ENCODE measurements around the gene LYSET.
"Not testable (repeated sequence)": the region's sequence is repeated elsewhere in the genome, so short reads cannot be mapped to it uniquely, and the experiment has no call there.

LYSET gene

DNA sequence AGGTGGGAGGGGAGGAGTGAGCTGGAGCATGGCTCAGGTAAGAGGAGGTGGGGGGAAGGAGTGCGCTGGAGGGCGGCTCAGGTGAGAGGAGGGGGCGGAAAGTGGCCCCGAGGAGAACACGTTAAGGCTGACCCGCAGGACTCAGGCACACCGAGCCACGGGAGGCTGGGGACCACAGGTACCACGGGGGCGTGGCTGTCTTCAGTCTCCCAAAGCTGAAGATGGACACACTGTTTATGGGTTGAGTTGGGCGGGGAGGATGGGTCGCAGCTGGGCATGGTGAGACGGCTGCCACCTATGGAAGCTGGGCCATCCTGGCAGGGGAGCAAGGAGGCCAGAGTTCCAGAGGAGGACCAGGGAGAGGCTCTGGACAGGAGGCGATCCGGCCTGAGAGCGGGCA lies 45.4 kb downstream of the LYSET start:
- DNase-seq = no peak

DNA sequence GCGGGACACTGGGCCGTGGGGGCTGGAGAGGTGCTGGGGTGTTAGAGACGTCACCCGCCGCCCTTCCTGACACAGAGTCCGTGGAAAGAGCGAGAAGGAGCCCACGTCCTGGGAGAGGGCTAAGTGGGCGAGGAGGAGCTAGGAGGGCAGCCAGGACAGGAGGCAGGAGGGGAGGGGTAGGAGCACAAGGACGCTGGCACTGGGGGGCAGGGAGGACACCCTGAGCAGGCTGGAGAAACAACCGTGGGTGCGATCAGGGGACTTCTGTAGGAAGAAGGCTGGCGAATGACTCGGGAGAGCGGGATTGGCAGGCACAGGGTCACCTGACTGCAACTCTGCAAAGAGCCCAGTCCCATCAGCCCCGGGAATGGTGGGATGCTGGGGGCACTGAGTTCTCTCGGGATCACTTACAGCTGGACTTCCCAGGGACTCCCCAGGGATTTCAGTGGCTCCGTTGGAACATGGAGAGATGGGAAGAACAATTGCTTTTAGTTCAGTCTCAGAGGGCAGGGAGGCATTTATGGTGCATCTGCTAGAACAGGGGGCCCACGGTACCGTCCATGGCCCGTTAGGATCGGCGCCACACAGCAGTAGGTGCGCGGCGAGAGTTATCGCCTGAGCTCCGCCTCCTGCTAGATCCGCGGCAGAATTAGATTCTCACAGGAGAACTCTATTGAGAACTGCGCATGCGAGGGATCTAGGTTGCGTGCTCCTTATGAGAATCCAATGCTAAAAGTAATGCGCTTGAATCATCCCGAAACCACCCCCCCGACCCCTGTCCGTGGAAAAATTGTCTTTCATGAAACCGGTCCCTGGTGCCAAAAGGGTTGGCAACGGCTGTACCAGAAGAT lies 46.2 kb downstream of the LYSET start:
- DNase-seq = peak; percentile 78

DNA sequence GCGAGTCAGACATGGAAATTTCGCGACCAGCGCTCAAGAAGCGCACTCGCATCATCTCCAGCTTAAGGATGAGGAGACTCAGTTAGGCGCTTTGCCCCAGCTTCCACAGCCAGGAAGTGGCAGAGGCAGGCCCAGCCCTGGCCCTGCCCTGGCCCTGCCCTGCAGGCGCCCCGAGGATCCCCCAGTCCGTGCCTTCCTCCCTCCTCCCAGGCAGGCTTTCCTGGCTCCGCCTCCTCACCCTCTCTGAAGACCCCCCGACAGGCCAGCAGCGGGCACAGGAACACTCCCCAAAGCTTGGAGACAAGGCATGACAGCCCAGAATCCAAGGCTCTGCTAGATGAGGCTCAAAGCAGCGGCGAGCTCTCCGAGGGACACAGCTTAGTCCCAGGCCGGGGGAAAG lies 47.0 kb downstream of the LYSET start:
- DNase-seq = no peak

DNA sequence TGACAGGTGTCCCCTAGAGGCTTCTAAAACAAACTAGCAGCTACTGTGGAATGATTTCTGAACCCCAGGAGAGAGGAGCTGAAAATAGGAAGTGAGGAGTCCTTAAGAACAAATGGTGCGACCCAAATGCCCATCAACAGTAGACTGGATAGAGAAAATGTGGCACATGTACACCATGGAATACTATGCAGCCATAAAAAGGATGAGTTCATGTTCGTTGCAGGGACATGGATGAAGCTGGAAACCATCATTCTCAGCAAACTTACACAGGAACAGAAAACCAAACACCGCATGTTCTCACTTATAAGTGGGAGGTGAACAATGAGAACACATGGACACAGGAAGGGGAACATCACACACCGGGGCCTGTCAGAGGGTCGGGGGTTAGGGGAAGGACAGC lies 48.0 kb downstream of the LYSET start:
- not testable (repeated sequence) for DNase-seq

DNA sequence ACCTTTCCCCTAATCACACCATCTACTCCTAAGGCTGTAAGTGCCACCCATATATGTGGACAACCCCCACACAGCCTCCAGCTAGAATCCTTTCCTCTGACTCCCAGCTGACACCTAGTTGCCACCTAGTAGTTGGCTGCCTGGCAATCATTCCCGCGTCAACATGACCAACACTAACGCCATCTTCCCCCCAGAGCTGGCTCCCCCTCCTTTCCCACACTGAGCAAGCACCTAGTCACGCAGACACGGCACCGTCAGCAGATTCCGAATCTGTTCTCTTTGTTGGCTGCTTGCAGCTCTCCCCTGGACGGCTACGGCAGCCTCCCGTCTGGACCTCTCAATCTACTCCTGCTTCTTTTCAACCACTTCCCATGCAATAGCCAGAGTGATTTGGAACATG lies 49.7 kb downstream of the LYSET start:
- DNase-seq = no peak
